Measurements from ENCODE around the gene VPS4B.
"Not testable (repeated sequence)": the region's sequence is repeated elsewhere in the genome, so short reads cannot be mapped to it uniquely, and the experiment has no call there.

Gene VPS4B

GRCh38 chr18:63422087-63422863, at the start of gene VPS4B:
TSS of gene VPS4B (minus strand) at chr18:63422476. CDS start at chr18:63422259, 217 bp downstream.
- DNase-seq (ENCODE audit: low read depth in 2 of 2): peak; percentile 99

GRCh38 chr18:63470751-63471150, 48.5 kb upstream of the VPS4B start:
- no peak for DNase-seq (ENCODE audit: low read depth in 2 of 2)

GRCh38 chr18:63468575-63468974, 46.3 kb upstream of the VPS4B start:
- DNase-seq (ENCODE audit: low read depth in 2 of 2): no peak

GRCh38 chr18:63467699-63468098, 45.4 kb upstream of the VPS4B start:
- no peak for DNase-seq (ENCODE audit: low read depth in 2 of 2)

- DNase-seq (ENCODE audit: low read depth in 2 of 2): no peak
These were observed 42.8 kb upstream of the VPS4B start for GRCh38 chr18:63465059-63465458.

GRCh38 chr18:63464434-63464833, 42.2 kb upstream of the VPS4B start:
- DNase-seq (ENCODE audit: low read depth in 2 of 2): no peak

GRCh38 chr18:63460414-63460813, 38.1 kb upstream of the VPS4B start:
- DNase-seq (ENCODE audit: low read depth in 2 of 2): no peak

- DNase-seq (ENCODE audit: low read depth in 2 of 2): no peak
These were observed 35.7 kb upstream of the VPS4B start for GRCh38 chr18:63457977-63458376.

- no peak for DNase-seq (ENCODE audit: low read depth in 2 of 2)
These were observed 32.2 kb upstream of the VPS4B start for GRCh38 chr18:63454497-63454896.

- not testable (repeated sequence) for DNase-seq (ENCODE audit: low read depth in 2 of 2)
These were observed 30.5 kb upstream of the VPS4B start for GRCh38 chr18:63452751-63453150.

GRCh38 chr18:63451799-63452660, 29.8 kb upstream of the VPS4B start:
- DNase-seq (ENCODE audit: low read depth in 2 of 2): peak; percentile 16 to 21

- DNase-seq (ENCODE audit: low read depth in 2 of 2): no peak
These were observed 27.1 kb upstream of the VPS4B start for GRCh38 chr18:63449426-63449825.

- DNase-seq (ENCODE audit: low read depth in 2 of 2): no peak
These were observed 24.8 kb upstream of the VPS4B start for GRCh38 chr18:63447066-63447465.

GRCh38 chr18:63446266-63446665, 24.0 kb upstream of the VPS4B start:
- no peak for DNase-seq (ENCODE audit: low read depth in 2 of 2)

GRCh38 chr18:63445037-63445436, 22.8 kb upstream of the VPS4B start:
- DNase-seq (ENCODE audit: low read depth in 2 of 2): no peak

- peak; percentile 84 to 86 for DNase-seq (ENCODE audit: low read depth in 2 of 2)
These were observed 22.3 kb upstream of the VPS4B start for GRCh38 chr18:63444580-63444979.

- DNase-seq (ENCODE audit: low read depth in 2 of 2): no peak
These were observed 21.6 kb upstream of the VPS4B start for GRCh38 chr18:63443829-63444228.

- DNase-seq (ENCODE audit: low read depth in 2 of 2): no peak
These were observed 18.6 kb upstream of the VPS4B start for GRCh38 chr18:63440881-63441280.

GRCh38 chr18:63440219-63440618, 17.9 kb upstream of the VPS4B start:
- no peak for DNase-seq (ENCODE audit: low read depth in 2 of 2)

GRCh38 chr18:63439334-63439733, 17.1 kb upstream of the VPS4B start:
- no peak for DNase-seq (ENCODE audit: low read depth in 2 of 2)

- DNase-seq (ENCODE audit: low read depth in 2 of 2): no peak
These were observed 15.9 kb upstream of the VPS4B start for GRCh38 chr18:63438181-63438580.

GRCh38 chr18:63433334-63433866, 11.1 kb upstream of the VPS4B start:
- DNase-seq (ENCODE audit: low read depth in 2 of 2): no peak

GRCh38 chr18:63431180-63431579, 8.9 kb upstream of the VPS4B start:
- DNase-seq (ENCODE audit: low read depth in 2 of 2): no peak

All from fibroblast of skin of left quadriceps (primary cell).